ENCODE data around the gene FGF8. TPM values are rescaled to one million over a fixed set of nuclear protein-coding genes. Genes with fewer than 3 reads are reported as not detected.
A peak's percentile ranks its signal among the peaks of the same experiment; 100 is the strongest.

FGF8 gene
- total RNA-seq, 1 experiment from 2014 or later: not detected

GRCh38 chr10:101784558-101784957 is 8.6 kb upstream of the FGF8 start:
- Histone ChIP-seq H3K4me1 (ENCODE audit: insufficient read depth, low read length, poor library complexity, severe bottlenecking) (peaks cover 26% of the 10 kb centered on the region), H3K4me3 (ENCODE audit: low read depth, low read length, poor library complexity, severe bottlenecking) (no peak overlapping the region), H3K9me3 (ENCODE audit: low read depth, low read length, poor library complexity, severe bottlenecking) (no peaks in the 10 kb centered on the region), H3K27ac (ENCODE audit: low read depth, low read length, poor library complexity, severe bottlenecking) (peak overlapping the region; percentile 43), H3K27me3 (replicated peaks; ENCODE audit: insufficient read depth, low read depth, low read length, poor library complexity) (no peaks in the 10 kb centered on the region), H3K36me3 (ENCODE audit: insufficient read depth, low read length, poor library complexity, severe bottlenecking) (peaks cover 50% of the 10 kb centered on the region)
- BruUV-seq (replicated peaks): no TSS peak
- CTCF ChIA-PET: interaction anchor here (2.1 kb wide), 1 partner anchor 182 kb away, joined by 7 read pairs; no protein-coding TSS in a partner anchor
- no peak for DNase-seq (ENCODE audit: low spot score)
- POLR2A ChIA-PET (ENCODE audit: low non-redundant PET): no interaction called here
- intact Hi-C loops (cut with micrococcal nuclease; ENCODE audit: unreplicated experiment): loop anchor here (5.0 kb wide), 1 partner anchor 33 kb away; the partner anchor contains the start of gene OGA
- TF ChIP-seq CTCF (conservative IDR thresholded peaks at IDR 0.05; ENCODE audit: low read depth, low read length) (no peak), EZH2 (IDR thresholded peaks at IDR 0.05; ENCODE audit: borderline replicate concordance, low read depth, low read length, poor library complexity, severe bottlenecking) (no peak)

GRCh38 chr10:101783736-101784118 is 7.8 kb upstream of the FGF8 start:
- Histone ChIP-seq H3K27me3 (replicated peaks; ENCODE audit: insufficient read depth, low read depth, low read length, poor library complexity) (no peaks in the 10 kb centered on the region), H3K4me3 (ENCODE audit: low read depth, low read length, poor library complexity, severe bottlenecking) (peak overlapping the region; percentile 72), H3K9me3 (ENCODE audit: low read depth, low read length, poor library complexity, severe bottlenecking) (no peaks in the 10 kb centered on the region), H3K4me1 (ENCODE audit: insufficient read depth, low read length, poor library complexity, severe bottlenecking) (peaks cover 26% of the 10 kb centered on the region), H3K27ac (ENCODE audit: low read depth, low read length, poor library complexity, severe bottlenecking) (peak overlapping the region; percentile 43), H3K36me3 (ENCODE audit: insufficient read depth, low read length, poor library complexity, severe bottlenecking) (peaks cover 41% of the 10 kb centered on the region)
- BruUV-seq (replicated peaks): no TSS peak
- DNase-seq (ENCODE audit: low spot score): peak; percentile 28
- TF ChIP-seq EZH2 (IDR thresholded peaks at IDR 0.05; ENCODE audit: borderline replicate concordance, low read depth, low read length, poor library complexity, severe bottlenecking) (no peak), CTCF (conservative IDR thresholded peaks at IDR 0.05; ENCODE audit: low read depth, low read length) (no peak)
- intact Hi-C loops (cut with micrococcal nuclease; ENCODE audit: unreplicated experiment): loop anchor here (5.0 kb wide), 1 partner anchor 34 kb away; the partner anchor contains the start of gene OGA
- POLR2A ChIA-PET (ENCODE audit: low non-redundant PET): no interaction called here
- CTCF ChIA-PET: interaction anchor here (0.6 to 2.1 kb wide), 3 partner anchors 57 to 386 kb away, joined by 3 to 7 read pairs (median 5); no protein-coding TSS in a partner anchor

DNA sequence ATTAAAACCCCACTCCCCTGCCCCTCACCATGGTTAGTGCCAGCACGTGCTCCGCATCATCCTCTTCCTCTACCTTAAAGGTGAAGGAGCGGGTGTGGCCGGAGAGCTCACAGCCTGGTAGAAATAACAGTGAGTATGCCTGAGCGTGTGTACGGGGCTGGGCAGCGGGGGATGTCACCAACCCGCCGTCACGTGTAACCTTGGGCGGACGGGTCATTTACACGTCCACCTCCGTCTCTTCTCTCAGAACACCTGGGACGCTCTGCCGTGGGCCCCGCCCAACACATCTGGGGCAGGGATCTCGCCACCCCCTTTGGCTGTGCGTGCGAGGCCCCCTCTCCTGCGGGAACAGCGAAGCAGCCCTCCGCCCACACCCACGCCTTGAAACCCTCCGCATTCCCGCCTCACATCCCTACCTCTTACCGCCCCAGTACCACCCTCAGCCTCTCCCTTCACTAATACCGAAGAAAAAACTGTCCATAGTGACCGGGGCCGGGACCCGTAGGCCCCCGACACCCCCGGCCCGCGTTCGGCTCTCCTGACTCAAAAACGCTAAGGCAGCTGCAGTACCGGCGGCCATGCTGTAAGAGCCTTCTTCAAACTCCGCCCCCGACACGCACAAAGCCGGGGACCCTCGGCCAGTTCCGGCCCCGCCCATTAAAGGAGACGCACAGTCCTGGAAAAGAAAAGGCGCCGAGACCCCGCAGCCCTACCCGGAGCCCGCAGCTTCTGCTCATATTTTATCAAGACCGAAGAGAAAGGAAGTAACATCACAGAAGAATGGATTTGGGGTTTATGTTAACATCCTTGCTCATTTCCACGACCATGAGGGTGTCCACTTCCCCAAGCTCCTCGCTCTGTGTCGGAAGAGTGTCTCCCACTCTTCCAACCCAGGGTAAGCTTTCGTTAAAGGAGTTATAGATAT is 7.2 kb upstream of the FGF8 start, which contains the start of gene NPM3:
TSS of gene NPM3 (minus strand) at position 636 of the 925 bp plus-strand sequence. CDS start at position 580, 56 bp downstream.
- BruUV-seq (replicated peaks): no TSS peak
- no peaks in the 10 kb centered on the region for H3K27me3 ChIP-seq (replicated peaks; ENCODE audit: insufficient read depth, low read depth, low read length, poor library complexity)
- CTCF ChIA-PET: interaction anchor here (1.0 to 2.1 kb wide), 3 partner anchors 58 to 180 kb away, joined by 3 to 7 read pairs (median 4); no protein-coding TSS in a partner anchor
- H3K4me3 ChIP-seq (ENCODE audit: low read depth, low read length, poor library complexity, severe bottlenecking): peak within 1 kb of the TSS; percentile 72
- POLR2A ChIA-PET (ENCODE audit: low non-redundant PET): no interaction called here
- intact Hi-C loops (cut with micrococcal nuclease; ENCODE audit: unreplicated experiment): loop anchor here (5.0 kb wide), 1 partner anchor 34 kb away; the partner anchor contains the start of gene OGA
- peaks cover 36% of the 10 kb centered on the region for H3K36me3 ChIP-seq (ENCODE audit: insufficient read depth, low read length, poor library complexity, severe bottlenecking)
- H3K9me3 ChIP-seq (ENCODE audit: low read depth, low read length, poor library complexity, severe bottlenecking): no peaks in the 10 kb centered on the region
- H3K27ac ChIP-seq (ENCODE audit: low read depth, low read length, poor library complexity, severe bottlenecking): peak within 1 kb of the TSS; percentile 43
- DNase-seq (ENCODE audit: low spot score): peak; percentile 94
- TF ChIP-seq CTCF (conservative IDR thresholded peaks at IDR 0.05; ENCODE audit: low read depth, low read length): no peak
- H3K4me1 ChIP-seq (ENCODE audit: insufficient read depth, low read length, poor library complexity, severe bottlenecking): peaks cover 26% of the 10 kb centered on the region
